GM19238 (cell line): Measurements from ENCODE around the gene RELT.

Experiments
- DNase-seq: peaks from one replicate; pipeline ENCODE4 v3.0.0; 2011; ENCODE audit warnings: low spot score; ENCODE audit not compliant: insufficient read length

Gene RELT

DNA sequence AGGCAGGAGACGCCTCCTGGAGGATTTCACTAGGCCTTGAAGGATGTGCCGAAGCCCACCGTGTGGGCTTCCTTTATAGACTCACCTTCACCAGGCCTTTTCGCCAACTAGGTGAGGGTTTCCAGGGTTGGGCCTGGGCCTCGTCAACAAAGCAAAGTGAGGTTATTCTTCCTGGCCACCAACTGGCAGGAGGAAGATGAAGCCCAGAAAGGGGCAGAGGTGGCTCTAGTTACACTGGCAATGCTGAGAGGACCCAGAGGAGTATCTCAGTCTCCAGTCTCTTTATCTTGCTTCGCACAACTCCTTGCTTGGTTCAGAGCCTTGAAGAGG, 404 bp upstream of the RELT start:
- DNase-seq, result no peak

DNA sequence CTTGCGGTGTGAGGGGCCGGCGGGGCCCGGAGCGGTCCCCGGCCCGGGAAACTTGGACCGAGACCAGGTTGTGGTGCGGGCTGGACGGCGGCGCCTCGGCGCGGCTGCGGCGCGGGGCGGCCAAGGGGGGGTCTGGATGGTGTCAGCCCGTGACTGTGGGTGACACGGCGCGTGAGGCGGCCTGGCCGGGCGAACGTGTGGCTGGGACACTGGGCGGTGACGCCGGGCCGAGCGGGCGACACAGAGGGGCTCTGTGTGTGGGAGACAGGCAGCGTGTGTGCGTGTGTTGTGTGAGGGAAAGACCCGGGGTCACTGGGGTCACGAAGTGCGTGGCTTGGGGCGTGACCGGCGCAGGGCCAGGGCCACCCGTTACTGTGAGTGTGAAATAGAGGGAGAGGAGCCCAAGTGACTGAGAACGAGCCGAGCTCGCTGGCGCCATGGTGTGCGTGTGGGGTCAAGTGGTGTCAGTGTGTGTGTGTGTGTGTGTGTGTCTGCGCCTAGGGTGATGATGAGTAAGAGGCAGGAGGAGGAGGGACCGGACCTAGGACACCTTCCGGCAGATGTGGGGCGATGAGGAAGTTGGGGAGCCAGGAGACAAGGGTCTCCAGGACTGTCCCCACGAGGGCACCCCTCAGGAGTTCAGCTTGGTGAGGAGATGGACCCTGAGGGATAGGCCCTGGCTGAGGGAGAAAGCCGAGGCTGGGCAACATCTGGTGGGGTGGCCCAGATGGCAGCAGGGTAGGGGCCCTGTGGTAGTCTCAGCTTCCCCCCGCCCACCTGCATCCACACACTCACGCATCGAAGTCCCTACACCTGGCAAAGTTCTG, 817 bp downstream of the RELT start:
- peak; percentile 81 for DNase-seq

DNA sequence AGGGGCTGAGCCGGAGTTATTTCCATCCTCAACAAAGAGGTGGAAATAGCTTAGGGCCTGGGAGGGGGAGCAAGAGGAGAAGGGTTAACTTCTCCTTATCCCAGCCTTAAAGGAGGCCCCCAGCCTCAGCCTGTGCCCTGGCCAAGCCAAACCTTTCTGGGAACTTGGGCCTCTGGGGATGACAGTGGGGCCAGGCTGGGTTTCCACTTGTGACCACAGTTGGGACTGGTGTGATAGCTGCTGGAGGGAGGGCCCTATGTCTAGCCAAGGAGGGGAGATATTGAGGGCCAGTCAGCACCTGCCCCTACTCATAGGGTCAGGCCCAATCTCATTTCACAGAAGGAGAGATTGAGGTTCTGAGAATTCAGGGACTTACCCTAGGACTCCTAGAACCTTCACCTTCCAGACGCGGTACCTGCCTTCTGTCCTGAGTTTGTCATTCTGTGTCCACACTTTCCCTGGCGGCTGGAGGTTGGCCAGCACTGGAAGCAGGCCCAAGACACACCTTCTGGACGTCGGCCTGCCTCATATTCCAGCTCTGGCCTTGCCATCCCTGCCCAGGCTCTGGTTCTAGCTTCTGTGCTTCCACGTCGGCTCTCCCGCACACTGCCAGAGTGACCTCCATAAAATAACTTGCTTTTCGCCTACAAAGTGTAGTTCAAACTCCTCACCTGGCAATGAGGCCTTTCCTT, 3.1 kb downstream of the RELT start:
- DNase-seq, result no peak

DNA sequence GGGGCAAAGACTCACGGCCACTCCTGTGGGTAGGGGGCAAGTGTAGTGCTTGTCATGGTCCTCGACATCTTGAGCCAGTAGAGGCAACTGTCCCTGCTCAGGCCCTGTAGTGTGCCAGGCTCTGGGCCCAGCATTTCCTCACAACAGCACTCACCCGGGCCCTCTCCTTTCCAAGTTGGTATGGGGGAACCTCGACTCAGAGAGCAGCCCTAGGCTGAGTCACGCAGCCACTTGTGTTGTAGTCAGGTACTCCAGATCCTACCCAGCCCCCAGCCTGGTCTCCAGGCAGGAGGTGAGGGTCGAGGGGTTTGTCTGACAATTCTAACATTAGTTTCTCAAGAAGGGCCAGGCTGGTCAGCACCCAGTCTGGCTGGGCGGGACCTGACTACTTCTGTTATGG, 4.1 kb downstream of the RELT start:
- no peak for DNase-seq

DNA sequence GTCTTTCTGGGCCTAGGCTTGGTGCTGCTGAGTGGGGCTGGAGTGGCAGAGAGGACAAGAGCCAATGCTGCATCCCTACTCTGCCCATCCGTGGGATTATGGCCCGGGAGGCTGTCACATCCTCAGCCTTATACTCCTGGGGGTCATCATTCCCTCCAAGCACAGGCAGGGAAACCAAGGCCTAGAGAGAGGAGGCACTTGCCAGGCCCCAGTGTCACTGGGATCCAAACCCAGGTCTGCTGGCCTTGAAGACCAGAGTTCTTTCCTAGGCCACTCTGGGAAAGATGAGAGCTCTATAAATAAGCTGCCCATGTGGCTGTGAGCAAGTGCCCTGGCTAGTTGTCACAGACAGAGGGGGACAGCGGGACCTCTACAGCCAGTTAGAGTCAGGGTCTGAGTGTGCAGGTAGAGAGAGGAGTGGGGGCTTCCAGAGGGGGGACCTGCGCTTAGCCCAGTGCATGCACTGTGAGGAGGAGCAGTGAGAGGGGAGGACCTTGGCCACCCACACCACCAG, 4.8 kb downstream of the RELT start:
- DNase-seq, result no peak

DNA sequence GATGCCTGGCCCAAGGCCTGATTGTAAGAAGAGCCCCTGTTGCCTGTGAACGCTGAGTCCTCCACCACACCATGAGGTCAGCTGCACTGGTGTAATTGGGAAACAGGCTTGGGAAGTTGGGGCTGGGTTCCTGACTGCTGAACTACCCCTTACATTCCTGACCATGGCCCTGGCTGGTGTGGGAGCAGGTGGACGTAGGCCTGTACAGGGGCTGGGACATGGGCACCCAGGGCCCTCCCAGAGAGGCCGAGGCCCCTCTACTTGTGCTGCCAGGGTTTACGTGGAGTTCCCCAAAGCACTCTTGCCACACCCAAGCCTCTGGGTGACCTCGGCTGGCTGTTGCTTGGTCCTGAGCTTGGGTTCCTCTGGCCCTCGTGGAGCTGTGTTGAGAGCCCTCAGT, 5.4 kb downstream of the RELT start:
- DNase-seq, result no peak

DNA sequence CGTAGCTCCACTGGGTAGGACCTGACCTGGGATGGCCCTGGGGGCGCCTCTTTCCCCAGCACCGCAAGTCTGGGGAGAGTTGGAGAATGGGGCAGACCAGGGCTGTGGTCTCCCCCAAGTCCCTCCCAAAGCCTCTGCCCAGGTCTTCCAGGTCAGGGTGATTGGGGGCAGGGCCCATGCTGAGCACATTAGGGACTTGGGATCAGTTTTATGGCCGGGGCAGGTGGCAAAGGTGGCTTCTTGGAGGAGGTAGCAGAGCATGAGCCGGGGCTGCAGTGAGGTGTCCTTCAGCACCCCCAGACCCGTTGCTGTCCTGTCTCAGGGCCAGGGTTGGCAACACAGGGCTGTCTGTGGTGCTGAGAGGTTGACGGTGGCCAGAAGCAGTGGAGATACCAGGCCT, 6.0 kb downstream of the RELT start:
- no peak for DNase-seq

DNA sequence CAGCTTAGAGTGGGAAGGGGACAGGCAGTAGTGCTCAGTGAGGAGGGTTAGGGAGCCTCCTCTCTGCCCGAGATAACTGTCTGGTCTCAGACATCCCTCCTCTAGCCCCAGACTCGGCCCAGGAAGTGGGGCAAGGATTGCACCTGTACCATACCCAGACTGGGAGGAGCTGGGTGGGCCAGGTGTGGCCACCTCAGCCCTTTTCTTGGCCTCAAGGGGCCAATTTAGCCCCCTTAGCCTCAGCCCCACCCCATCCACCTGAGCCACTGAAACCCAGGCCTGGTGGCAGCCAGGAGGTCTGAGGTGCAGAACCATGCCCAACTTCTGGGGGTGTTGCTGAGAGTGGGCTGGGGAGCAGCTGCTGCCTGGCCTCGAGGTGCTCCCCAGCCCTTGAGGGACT, 6.5 kb downstream of the RELT start:
- no peak for DNase-seq

DNA sequence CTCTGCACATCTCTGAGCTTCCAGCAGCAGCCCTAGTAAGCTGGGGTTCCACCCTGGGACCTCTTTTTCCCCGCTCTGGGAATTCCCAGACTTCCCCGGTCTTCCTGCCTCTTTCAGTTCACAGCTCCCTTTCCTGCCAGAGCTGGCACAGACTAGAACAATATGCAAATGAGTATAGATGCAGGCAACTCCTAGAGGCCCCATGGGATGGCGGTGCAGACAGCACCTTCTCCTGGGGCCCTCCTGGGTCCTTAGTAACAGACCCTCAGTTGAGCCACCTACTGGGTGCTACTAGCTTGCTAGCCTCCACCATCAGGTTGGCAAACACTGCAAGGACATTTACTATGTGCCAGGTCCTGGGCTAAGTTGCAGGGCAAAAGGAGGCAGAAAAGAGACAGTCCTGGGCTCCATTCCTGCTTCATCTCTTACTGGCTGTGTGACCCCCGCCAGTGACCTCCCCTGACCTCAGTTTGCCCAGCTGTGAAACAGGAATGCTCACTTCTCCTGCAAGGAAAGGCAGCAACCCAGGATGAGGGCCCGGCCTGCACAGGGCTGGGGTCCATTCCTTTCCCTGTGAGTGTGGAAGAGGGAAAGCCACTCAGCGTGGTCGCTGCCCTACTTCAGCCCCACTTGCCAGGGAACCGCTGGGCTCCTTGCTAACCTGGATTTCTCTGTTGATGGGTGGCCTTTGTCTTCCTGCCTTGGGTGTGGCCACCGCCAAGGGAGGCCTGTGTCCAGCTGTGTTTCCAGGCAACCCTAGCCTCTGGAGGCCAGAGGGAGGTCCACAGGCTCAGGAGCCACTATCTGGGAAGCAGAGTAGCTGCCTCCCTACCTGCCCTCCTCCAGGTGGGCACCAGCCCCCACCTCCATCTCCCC, 7.3 kb downstream of the RELT start:
- DNase-seq, result peak; percentile 36

DNA sequence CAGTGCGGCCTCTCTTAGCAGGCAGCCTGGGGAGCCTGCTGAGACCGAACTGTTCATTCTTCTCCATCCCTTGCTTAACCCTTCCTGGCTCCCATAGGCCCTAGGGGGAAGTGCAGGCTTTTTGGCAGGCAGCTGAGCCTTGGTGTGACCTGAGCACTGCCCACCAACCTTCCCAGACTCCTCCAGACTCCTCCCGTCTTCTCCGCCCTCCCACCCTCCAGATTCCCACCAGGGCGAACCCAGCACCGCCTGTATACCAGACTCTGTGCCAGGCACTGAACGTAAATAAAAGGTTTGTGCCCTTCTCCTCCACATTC, 7.9 kb downstream of the RELT start:
- no peak for DNase-seq

DNA sequence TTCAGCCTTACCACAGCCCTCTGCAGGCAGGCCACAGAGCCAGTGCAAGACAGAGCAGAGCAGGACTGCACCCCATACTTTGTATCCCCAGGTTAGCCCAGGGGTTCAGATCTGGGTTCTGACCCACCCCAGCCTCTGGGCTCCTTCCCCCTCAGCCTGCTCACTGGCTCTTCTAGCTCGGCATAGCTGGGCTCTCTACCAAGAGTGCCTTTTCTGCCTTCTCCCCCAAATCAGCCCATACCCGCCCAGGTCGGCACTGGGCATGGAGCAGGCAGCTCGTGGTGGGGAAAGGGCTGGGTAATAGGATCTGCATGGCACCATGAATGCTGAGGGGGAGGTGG, 8.3 kb downstream of the RELT start:
- DNase-seq, result no peak

DNA sequence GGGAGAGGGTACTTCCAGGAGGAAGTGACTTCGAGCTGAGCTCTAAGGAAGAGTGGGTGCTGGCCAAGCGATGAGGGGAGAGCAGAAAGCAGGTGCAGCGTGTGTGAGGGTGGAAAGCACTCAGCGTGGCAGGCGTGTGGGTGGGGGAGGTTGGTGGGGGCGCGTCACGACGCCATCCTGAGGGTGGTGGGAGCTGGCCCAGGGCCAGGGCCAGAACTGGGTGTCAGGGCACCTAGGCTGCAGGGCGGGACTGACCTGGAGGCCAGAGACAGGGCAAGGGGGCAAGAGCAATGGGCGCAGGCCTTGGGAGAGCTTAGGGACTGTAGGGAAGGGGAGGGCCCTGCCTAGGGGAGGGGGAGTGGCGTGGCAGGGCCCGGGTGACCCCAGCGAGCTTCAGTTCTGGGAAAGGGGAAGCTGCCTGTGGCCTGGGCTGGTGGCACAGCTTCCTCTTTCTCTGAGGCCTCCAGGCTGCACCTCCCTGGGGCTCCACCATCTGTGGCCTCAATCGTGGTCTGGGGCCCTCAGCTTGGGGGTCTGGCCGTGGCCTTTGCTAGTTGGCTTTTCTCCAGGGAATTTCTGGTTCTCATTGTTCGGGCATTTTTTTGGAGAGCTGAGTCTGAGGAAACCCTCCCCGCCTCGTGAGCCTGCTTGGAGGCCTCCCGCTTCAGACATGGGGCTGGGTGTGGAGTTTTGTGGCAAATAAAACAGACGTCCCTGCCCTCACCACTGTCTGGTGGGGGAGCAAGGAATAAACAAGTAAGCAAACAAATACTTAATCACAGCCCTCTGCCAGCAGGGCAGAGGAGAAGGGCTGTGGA, 8.9 kb downstream of the RELT start:
- peak; percentile 83 for DNase-seq

DNA sequence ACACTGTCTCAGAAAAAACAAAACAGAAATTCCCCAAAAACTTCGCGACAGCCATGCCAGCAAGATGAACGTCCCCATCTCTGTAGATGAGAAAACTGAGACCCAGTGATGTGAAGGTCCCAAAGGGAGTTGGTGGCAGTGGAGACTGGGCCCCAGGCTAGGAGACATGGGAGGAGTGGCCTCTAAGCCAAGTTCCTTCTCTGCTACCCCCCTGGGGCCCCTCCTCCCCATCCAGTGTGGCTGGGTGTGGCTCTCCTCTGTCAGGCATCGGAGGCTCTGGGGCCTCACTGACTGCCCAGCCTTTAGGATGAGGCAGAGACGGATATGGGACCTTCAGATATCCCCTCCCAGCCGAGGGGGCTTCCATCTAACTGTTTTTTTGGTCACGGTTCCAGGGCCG, 9.8 kb downstream of the RELT start:
- peak; percentile 65 for DNase-seq

DNA sequence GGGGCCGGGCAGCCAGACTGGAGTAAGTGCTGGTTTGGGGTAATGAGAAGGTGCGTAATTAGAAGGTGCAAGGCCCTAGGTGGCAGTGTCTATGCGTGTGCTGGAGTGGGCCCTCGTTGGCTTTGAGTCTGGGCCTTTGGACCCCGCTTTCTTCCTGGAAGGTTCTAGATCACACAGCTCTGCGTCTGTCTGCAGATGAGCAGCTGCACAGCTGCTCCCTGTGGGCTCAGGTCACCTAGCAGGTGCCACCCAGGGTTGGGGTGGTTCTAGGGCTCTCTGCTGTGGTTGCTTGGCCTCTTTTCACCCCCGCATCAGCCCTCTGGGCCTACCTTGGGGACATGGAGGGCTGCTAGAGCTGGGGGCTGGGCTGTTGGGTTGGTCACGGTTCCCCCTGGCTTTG, 10.3 kb downstream of the RELT start:
- no peak for DNase-seq

DNA sequence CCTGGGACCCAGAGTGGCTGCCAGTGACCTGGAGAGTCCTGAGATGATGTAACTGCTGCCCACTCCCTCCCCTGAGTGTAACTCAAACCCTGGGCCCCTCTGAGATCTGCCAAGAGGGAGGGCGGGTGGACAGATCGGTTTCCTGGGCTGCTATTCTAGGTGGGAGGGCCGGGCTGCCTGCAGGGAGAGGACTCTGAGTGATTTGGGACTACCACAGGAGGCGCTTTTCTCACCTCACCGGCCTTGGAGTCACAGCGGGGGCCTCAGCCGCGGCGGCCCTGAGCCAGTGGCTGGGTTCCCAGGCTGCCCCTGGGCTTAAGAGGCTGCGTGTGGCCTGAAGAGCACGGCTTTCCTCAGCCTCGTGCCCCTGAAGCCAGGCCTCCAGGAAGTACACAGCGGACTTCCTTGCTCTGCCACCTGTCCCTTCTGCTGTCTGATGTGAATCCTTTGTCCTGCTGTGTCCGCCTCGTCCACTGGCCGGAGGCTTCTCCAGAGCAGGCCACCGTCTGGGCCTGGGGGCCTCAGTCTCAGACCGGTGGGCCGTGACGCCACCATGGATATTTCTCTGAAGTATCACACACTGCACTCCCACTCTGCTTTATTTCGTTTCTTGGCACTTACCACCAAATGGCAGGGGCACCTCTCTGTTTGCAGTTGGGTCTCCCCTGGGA, 11.5 kb downstream of the RELT start:
- no peak for DNase-seq

DNA sequence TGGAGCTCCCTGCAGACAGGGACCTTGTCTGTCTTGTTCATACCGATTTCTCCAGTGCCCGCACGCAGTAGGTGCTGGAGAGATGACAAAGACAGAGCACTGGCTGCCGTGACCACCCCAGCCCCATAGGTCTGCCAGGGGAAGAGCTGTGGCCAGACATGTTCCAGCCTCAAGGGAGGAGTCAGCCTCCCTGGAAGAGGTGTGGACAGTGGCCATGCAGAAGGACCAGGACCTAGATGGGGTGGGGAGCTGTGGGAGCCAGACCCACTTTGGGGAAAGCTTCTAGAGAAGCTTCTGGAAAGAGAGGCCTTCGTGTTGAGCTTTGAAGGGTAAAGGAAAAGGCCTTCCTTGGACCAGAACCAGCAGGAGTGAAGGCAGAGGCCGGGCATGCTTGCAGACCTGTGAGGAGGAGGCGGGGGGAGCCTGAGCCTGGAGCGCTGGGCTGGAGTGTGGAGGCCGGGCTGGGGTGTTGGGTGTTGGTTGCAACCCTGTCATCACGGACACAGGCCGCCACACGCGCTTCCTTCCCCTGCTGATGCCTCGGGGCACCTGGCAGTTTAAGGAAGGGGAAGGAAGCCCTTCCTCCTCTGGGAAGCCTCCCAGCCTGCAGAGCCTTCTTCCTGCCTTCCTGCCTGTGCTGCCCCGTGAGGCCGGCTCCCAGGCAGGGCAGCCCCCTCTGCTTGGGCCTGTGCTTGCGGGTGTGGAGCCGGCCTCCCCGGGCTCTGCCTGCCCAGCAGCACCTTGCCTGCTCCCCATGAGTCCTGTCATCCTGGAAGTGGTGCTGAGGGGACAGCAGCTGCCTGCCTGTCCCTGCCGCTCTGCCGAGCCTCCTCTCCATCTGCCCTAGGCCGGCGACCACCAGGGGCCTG, 12.3 kb downstream of the RELT start:
- DNase-seq, result no peak

DNA sequence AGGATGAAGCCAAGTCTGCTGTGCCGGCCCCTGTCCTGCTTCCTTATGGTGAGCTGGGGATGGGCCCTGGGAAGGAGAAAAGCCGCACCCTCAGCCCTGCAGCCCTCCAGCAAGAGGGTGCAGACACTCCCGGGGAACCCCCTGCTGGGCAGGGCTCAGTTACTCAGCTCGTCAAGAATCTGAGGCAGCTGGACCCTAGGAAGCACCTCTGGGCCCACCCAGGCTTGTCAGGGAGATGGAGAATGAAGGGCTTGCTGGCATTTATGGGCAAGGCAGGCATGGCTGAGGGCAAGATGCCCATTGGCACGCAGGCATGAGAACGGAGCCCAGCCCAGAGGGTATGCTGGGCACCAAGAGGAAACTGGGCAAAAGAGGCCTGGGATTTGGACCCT, 12.9 kb downstream of the RELT start:
- no peak for DNase-seq

DNA sequence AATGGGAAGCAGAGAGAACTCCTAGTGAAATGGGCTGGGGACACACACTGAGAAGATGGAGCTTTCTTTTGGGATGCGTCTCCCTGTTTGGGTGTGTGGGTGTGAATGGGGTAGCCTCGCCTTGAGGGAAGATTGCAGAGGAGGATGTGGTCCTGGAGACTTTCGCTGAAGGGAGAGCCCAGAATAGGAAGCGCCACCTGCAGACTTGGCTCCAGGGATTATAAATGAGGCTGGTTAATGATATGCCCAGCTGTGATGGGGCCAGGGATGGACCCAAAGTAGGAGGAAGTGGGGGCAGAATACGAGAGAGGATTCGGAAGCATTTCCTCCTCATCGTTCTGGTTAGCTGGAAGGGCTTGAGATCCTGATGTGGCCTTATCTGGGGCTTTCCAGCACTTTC, 13.7 kb downstream of the RELT start:
- DNase-seq, result no peak

DNA sequence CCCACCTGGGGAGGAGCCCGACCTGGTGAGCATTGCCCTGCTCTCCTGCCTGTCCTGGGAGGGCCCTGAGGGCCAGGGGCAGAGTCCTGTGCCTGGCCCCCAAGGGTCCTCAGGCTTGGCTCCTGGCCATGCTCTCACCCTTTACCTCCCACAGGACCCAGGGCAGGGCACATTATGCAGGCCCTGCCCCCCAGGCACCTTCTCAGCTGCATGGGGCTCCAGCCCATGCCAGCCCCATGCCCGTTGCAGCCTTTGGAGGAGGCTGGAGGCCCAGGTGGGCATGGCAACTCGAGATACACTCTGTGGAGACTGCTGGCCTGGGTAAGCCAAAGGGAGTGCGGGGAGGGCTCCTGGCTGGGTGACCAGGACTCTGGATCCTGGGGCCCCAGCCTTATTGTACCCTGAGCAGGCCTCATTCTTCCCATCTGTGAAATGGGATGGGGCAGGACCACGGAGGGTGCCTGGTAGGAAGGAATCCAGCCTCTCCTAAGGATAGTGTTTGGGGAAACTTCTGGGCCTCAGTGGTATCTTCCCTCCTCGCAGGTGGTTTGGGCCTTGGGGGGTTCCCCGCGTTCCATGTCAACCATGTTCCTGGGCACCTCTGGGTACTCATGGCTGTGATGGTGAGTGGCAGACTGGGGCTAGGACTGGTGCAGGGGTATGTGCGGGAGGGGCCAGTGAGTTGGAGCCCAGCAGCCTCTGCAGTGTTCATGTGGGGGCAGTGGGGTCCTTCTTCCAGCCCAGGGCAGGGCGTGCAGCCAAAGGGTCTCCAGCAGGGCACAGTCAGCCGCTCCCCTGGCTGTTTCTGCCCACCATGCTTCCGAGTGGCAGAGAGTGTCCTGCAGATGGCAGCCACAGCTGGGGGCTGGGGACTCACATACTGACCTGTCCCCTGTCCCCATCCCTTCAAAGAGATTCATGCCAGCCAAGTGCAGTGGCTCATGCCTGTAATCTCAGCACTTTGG, 14.7 kb downstream of the RELT start:
- DNase-seq, result no peak
